SK-N-SH (cell line): ENCODE data around the gene GABRE. TPM values are rescaled to one million over a fixed set of nuclear protein-coding genes. Genes with fewer than 3 reads are reported as not detected.

Experiments used
- CTCF ChIA-PET: fragments of 300-600, 350-600 bp; formaldehyde crosslinking; extraction: SDS; loops from one replicate; lab custom pipeline; 2021; lab: Yijun Ruan, JAX
- POLR2A ChIA-PET: fragments of 350-600 bp; sonication (Branson Sonifier 250); formaldehyde crosslinking; extraction: SDS; loops from one replicate; lab custom pipeline; 2020; ENCODE audit warnings: antibody characterized with exemption, inconsistent platforms; lab: Yijun Ruan, JAX
- DNase-seq: peaks from one replicate; pipeline ENCODE4 v3.0.0; 2012
- H2AFZ ChIP-seq: fragments of 200-600 bp; sonication (generic); 2 replicates; pipeline ENCODE4 v1.8.1; 2016; ENCODE audit warnings: antibody characterized with exemption, mild to moderate bottlenecking, low read depth
- H3F3A ChIP-seq: fragments of 200-600 bp; sonication (generic); replicated peaks from 2 replicates; pipeline ENCODE3; 2016; ENCODE audit warnings: antibody characterized with exemption, mild to moderate bottlenecking; ENCODE audit not compliant: insufficient read depth
- H3K27ac ChIP-seq, 2 experiments: fragments of 200-500 bp in 1 of 2; fragments of 200-600 bp in 1 of 2; sonication (Bioruptor generic) in 1 of 2; sonication (generic), shearing (Covaris generic) in 1 of 2; 2 replicates each; pipeline versions ENCODE4 v1.5.1 to v1.6.1; 2014 to 2016; ENCODE audit warnings: low read depth in 2 of 2, inconsistent platforms in 1 of 2, low read length in 1 of 2, mild to moderate bottlenecking in 1 of 2, mixed read lengths in 1 of 2
- H3K27me3 ChIP-seq: fragments of 200-600 bp; sonication (generic), shearing (Covaris generic); 2 replicates; pipeline ENCODE4 v1.6.1; 2016; ENCODE audit warnings: mixed run types; ENCODE audit not compliant: insufficient read depth
- H3K36me3 ChIP-seq, 2 experiments: fragments of 200-500 bp in 1 of 2; fragments of 200-600 bp in 1 of 2; sonication (Bioruptor generic) in 1 of 2; sonication (generic) in 1 of 2; replicated peaks in 1 of 2; 2 replicates each; pipeline versions ENCODE3 to v1.5.1; 2014 to 2016; ENCODE audit warnings: low read length in 1 of 2, mild to moderate bottlenecking in 1 of 2; ENCODE audit not compliant: insufficient read depth in 2 of 2, control insufficient read depth in 1 of 2
- H3K4me1 ChIP-seq, 2 experiments: fragments of 200-500 bp in 1 of 2; fragments of 200-600 bp in 1 of 2; sonication (Bioruptor generic) in 1 of 2; sonication (generic), shearing (Covaris generic) in 1 of 2; 2 replicates each; pipeline versions ENCODE4 v1.5.1 to v1.6.1; 2014 to 2016; ENCODE audit warnings: low read depth in 1 of 2, low read length in 1 of 2, mixed run types in 1 of 2; ENCODE audit not compliant: insufficient read depth in 2 of 2, control insufficient read depth in 1 of 2
- H3K4me2 ChIP-seq: fragments of 200-600 bp; sonication (generic), shearing (Covaris generic); 2 replicates; pipeline ENCODE4 v1.6.1; 2017; ENCODE audit warnings: mixed run types
- H3K4me3 ChIP-seq, 2 experiments: fragments of 200-500 bp in 1 of 2; fragments of 200-600 bp in 1 of 2; sonication (Bioruptor generic) in 1 of 2; sonication (generic), shearing (Covaris generic) in 1 of 2; 2 replicates each; pipeline versions ENCODE4 v1.5.1 to v1.8.1; 2014 to 2016; ENCODE audit warnings: low read depth in 2 of 2, inconsistent platforms in 1 of 2, low read length in 1 of 2, mild to moderate bottlenecking in 1 of 2, mixed read lengths in 1 of 2, moderate library complexity in 1 of 2
- H3K79me2 ChIP-seq: fragments of 200-600 bp; sonication (generic); 2 replicates; pipeline ENCODE4 v1.8.1; 2017; ENCODE audit warnings: mild to moderate bottlenecking; ENCODE audit not compliant: insufficient read depth
- H3K9ac ChIP-seq: fragments of 200-600 bp; sonication (generic); 2 replicates; pipeline ENCODE4 v1.6.1; 2017; ENCODE audit warnings: mixed run types
- H3K9me2 ChIP-seq: fragments of 200-600 bp; sonication (generic); 2 replicates; pipeline ENCODE4 v1.6.1; 2017; ENCODE audit warnings: mixed run types
- H3K9me3 ChIP-seq: fragments of 200-600 bp; sonication (generic); 2 replicates; pipeline ENCODE4 v1.6.1; 2017; ENCODE audit warnings: mixed run types, mild to moderate bottlenecking, moderate library complexity
- H4K20me1 ChIP-seq: fragments of 200-600 bp; sonication (generic); 2 replicates; pipeline ENCODE4 v1.6.1; 2017; ENCODE audit warnings: mild to moderate bottlenecking, mixed run types; ENCODE audit not compliant: insufficient read depth
- EP300 ChIP-seq, 2 experiments: IDR thresholded peaks; 2 replicates each; pipeline versions ENCODE4 v1.4.0 to v1.6.1; 2012; ENCODE audit warnings: borderline replicate concordance in 1 of 2, low read depth in 1 of 2, low read length in 1 of 2
- FOSL2 ChIP-seq: IDR thresholded peaks from 2 replicates; pipeline ENCODE4 v1.4.0; 2012; ENCODE audit warnings: low read depth, mild to moderate bottlenecking, moderate library complexity, borderline replicate concordance
- MXI1 ChIP-seq: IDR thresholded peaks from 2 replicates; pipeline ENCODE4 v1.6.1; 2012; ENCODE audit warnings: mild to moderate bottlenecking, low read depth, low read length, improper control_type of control experiment
- NFIC ChIP-seq: IDR thresholded peaks from 2 replicates; pipeline ENCODE4 v1.4.0; 2012; ENCODE audit warnings: borderline replicate concordance
- PBX3 ChIP-seq: IDR thresholded peaks from 2 replicates; pipeline ENCODE4; 2012
- REST ChIP-seq: IDR thresholded peaks from 2 replicates; pipeline ENCODE4 v1.6.1; 2012; ENCODE audit warnings: mild to moderate bottlenecking, low read depth, low read length, moderate library complexity
- RFX5 ChIP-seq: IDR thresholded peaks from 2 replicates; pipeline ENCODE4 v1.6.1; 2012; ENCODE audit warnings: mild to moderate bottlenecking, improper control_type of control experiment, low read length
- RXRA ChIP-seq: IDR thresholded peaks from 2 replicates; pipeline ENCODE4 v1.4.0; 2012; ENCODE audit warnings: low read depth, mild to moderate bottlenecking, borderline replicate concordance
- SMC3 ChIP-seq: IDR thresholded peaks from 2 replicates; pipeline ENCODE4 v1.6.1; 2012; ENCODE audit warnings: low read depth, low read length, improper control_type of control experiment
- TCF12 ChIP-seq: IDR thresholded peaks from 2 replicates; pipeline ENCODE4 v1.4.0; 2012
- WGBS: methylation state at CpG from one replicate; pipeline ENCODE4 v1.1.6; 2017; ENCODE audit warnings: low lambda C conversion rate; 5-methylcytosine and 5-hydroxymethylcytosine counted together
- polyA plus RNA-seq, 3 experiments: library from polyadenylated mRNA; depleted of rRNA; stranded (reverse); fragments of >200 nt; gene quantifications; 2 replicates each; pipeline ENCODE4 v1.2.3, GENCODE V29; 2012
- TF ChIP-seq, protein P1 (sequence below): IDR thresholded peaks from 2 replicates; pipeline ENCODE4 v1.4.0; 2012; ENCODE audit warnings: low read depth, borderline replicate concordance

Gene GABRE
- polyA plus RNA-seq, 1 of the 3 experiments (the other 2 are of a cell fraction) = 8.1 TPM

GRCh38 chrX:151987108-151987507, 12.6 kb upstream of the GABRE start (continued):
- no peak for TF ChIP-seq SMC3
- TF ChIP-seq FOSL2 = no peak
- no peak for TF ChIP-seq TCF12

DNA sequence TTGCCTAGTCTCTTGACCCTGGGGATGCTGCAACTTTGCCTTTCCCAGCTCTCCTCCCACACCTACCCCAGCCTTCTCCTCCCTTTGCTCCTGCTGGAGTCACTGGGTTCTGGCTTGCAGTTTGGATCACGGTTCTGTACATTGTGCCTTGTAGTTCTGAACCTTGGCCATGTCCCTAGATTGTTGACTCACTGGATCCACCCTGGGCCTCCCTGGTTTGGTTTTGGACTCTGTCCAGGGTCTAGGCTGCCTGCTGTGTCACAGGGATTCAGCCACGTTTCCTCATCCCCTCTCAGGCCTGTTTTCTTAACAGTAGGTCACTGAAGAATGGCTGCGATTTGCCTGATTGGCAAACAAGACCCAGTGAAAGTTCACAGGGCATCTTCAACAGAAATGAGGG, 11.5 kb upstream of the GABRE start:
- peaks cover 16% of the 10 kb centered on the region for H3F3A ChIP-seq
- H2AFZ ChIP-seq = 0 out of 2 replicates have a peak overlapping the region, but pooled peaks have one; percentile 21
- no peak overlapping the region for H3K27ac ChIP-seq
- no peaks in the 10 kb centered on the region for H3K9me2 ChIP-seq
- H3K79me2 ChIP-seq = no peaks in the 10 kb centered on the region
- H3K4me1 ChIP-seq = peaks cover 0 to 22% of the 10 kb centered on the region in 2 experiments; a peak in 2 of 4 replicates
- no peaks in the 10 kb centered on the region for H3K9me3 ChIP-seq
- peak; percentile 56; the same call in 1 of the 2 replicates for TF ChIP-seq NFIC
- TF ChIP-seq EP300 (IDR thresholded peaks at IDR 0.05; ENCODE audit: borderline replicate concordance in 1 of 2, low read depth in 1 of 2, low read length in 1 of 2) = no peak
- TF ChIP-seq TCF12 = 0 out of 2 replicates have a peak, but pooled peaks have one; percentile 13
- TF ChIP-seq REST = 0 out of 2 replicates have a peak, but pooled peaks have one; percentile 17
- no peak for TF ChIP-seq PBX3
- H3K36me3 ChIP-seq = no peaks in the 10 kb centered on the region
- ChIA-PET CTCF (no interaction called here), POLR2A (no interaction called here)
- H3K4me3 ChIP-seq = no peak overlapping the region
- no peaks in the 10 kb centered on the region for H3K27me3 ChIP-seq
- H3K4me2 ChIP-seq = no peak overlapping the region; the same call in 1 of the 2 replicates
- no peak overlapping the region for H3K9ac ChIP-seq
- no peak for DNase-seq
- 14% methylated on average over 3 of the region's 3 CpGs for WGBS
- no peaks in the 10 kb centered on the region for H4K20me1 ChIP-seq

- 44% methylated on average over 4 of the region's 4 CpGs for WGBS
- Histone ChIP-seq H3K79me2 (no peaks in the 10 kb centered on the region), H4K20me1 (no peaks in the 10 kb centered on the region), H3K9ac (no peak overlapping the region), H3K27ac (peak overlapping the region in 1 of 2 experiments; percentile 79; a peak in 1 of 4 replicates), H3K4me1 (peaks cover 0 to 22% of the 10 kb centered on the region in 2 experiments; a peak in 2 of 4 replicates), H3K9me2 (no peaks in the 10 kb centered on the region), H3K36me3 (no peaks in the 10 kb centered on the region), H3K27me3 (no peaks in the 10 kb centered on the region), H3F3A (peaks cover 16% of the 10 kb centered on the region), H3K4me3 (no peak overlapping the region), H3K9me3 (no peaks in the 10 kb centered on the region), H2AFZ (no peak overlapping the region), H3K4me2 (peak overlapping the region; percentile 66; the same call in 1 of the 2 replicates)
- CTCF ChIA-PET = no interaction called here
- no peak for TF ChIP-seq RFX5
- TF ChIP-seq RXRA = no peak
- TF ChIP-seq, protein P1, sequence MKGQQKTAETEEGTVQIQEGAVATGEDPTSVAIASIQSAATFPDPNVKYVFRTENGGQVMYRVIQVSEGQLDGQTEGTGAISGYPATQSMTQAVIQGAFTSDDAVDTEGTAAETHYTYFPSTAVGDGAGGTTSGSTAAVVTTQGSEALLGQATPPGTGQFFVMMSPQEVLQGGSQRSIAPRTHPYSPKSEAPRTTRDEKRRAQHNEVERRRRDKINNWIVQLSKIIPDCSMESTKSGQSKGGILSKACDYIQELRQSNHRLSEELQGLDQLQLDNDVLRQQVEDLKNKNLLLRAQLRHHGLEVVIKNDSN = no peak
- no peak for TF ChIP-seq REST
- TF ChIP-seq MXI1 = no peak
- DNase-seq = no peak
- POLR2A ChIA-PET = no interaction called here
Measured at GRCh38 chrX:151985531-151985930, 11.1 kb upstream of the GABRE start.
